Smooth muscle cell (in vitro differentiated cells): ENCODE results near the gene MBLAC2. TPM values are rescaled to one million over a fixed set of nuclear protein-coding genes. Genes with fewer than 3 reads are reported as not detected.
A peak's percentile ranks its signal among the peaks of the same experiment; 100 is the strongest.

Experiments used
- DNase-seq: peaks from one replicate; lab custom pipeline; 2025; ENCODE audit not compliant: unreplicated experiment; lab: John Stamatoyannopoulos, UW
- H2AFZ ChIP-seq: fragments of 200-600 bp; sonication (generic); 2 replicates; pipeline ENCODE4 v1.6.0; 2016; ENCODE audit warnings: antibody characterized with exemption, low read depth, mild to moderate bottlenecking
- H3F3A ChIP-seq: fragments of 200-600 bp; sonication (generic); 2 replicates; pipeline ENCODE4 v1.6.0; 2017; ENCODE audit warnings: antibody characterized with exemption, low read depth
- H3K27ac ChIP-seq: fragments of 200-600 bp; sonication (generic); 2 replicates; pipeline ENCODE4 v1.5.1; 2016; ENCODE audit warnings: low read depth, mild to moderate bottlenecking
- H3K27me3 ChIP-seq: fragments of 200-600 bp; sonication (generic); 2 replicates; pipeline ENCODE4 v1.6.1; 2016; ENCODE audit warnings: low read depth, mild to moderate bottlenecking
- H3K36me3 ChIP-seq: fragments of 200-600 bp; sonication (generic); 2 replicates; pipeline ENCODE4 v1.5.1; 2016; ENCODE audit warnings: low read depth
- H3K4me1 ChIP-seq: fragments of 200-600 bp; sonication (generic); 2 replicates; pipeline ENCODE4 v1.5.1; 2016; ENCODE audit warnings: low read depth
- H3K4me2 ChIP-seq: fragments of 200-600 bp; sonication (generic); 2 replicates; pipeline ENCODE4 v1.6.0; 2016; ENCODE audit warnings: mild to moderate bottlenecking
- H3K4me3 ChIP-seq: fragments of 200-600 bp; sonication (generic); 2 replicates; pipeline ENCODE4 v1.5.1; 2016; ENCODE audit warnings: mild to moderate bottlenecking
- H3K79me2 ChIP-seq: fragments of 200-600 bp; sonication (generic); 2 replicates; pipeline ENCODE4 v1.6.0; 2016; ENCODE audit warnings: low read depth, mild to moderate bottlenecking
- H3K9ac ChIP-seq: fragments of 200-600 bp; sonication (generic); 2 replicates; pipeline ENCODE4 v1.6.0; 2016; ENCODE audit warnings: low read depth
- H3K9me3 ChIP-seq: fragments of 200-600 bp; sonication (generic); replicated peaks from 2 replicates; pipeline ENCODE4 v1.5.1; 2016; ENCODE audit warnings: low read depth
- H4K20me1 ChIP-seq: fragments of 200-600 bp; sonication (generic); 2 replicates; pipeline ENCODE4 v1.6.0; 2016; ENCODE audit warnings: low read depth
- WGBS: methylation state at CpG from one replicate; pipeline ENCODE4 v1.1.7; 2016; ENCODE audit warnings: low lambda C conversion rate; 5-methylcytosine and 5-hydroxymethylcytosine counted together
- polyA plus RNA-seq: library from polyadenylated mRNA; unstranded; fragments of >200 nt; fragmentation: Nextera tagmentation; extraction: Ambion mirVana; gene quantifications from 2 replicates; pipeline ENCODE4 v1.2.1, GENCODE V29; 2016
- total RNA-seq: library from RNA; depleted of rRNA; stranded (reverse); fragments of >200 nt; gene quantifications from 2 replicates; pipeline ENCODE4 v1.2.3, GENCODE V29; 2014
- TF ChIP-seq, protein P1 (sequence below): fragments of 200-600 bp; sonication (generic); IDR thresholded peaks from 2 replicates; pipeline ENCODE4 v1.5.1; 2017; ENCODE audit warnings: borderline replicate concordance, mild to moderate bottlenecking, antibody characterized with exemption; ENCODE audit not compliant: insufficient read depth, poor library complexity, severe bottlenecking

The MBLAC2 gene
- total and polyA plus RNA-seq, 2 experiments from 2014 or later, result 1.9 to 3.8 TPM

DNA sequence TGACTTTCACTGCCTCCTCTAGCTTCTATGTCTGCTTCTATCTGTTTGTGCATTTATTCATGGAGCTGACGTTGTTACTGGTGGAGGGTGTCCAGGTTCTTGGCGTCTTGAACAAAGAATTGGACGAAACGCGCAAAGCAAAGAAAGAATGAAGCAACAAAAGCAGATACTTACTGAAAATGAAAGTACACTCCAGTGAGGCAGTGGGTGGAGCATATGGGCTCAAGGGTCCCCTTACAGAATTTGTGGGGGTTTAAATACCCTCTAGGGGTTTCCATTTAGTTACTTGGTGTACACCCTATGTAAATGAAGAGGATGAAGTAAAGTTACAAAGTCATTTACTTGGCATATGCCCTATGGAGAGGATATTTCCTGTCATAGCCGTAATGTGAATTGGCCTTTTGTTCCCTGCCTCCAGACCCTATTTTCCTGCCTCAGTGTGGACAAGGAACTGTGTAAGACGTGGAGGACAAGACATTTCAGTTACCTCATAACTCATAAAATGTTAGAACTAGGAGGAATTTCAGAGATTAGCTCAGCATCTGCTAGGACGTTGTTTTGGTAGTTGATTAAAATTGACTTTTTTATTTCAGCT, 3.1 kb upstream of the MBLAC2 start:
- H3K27ac ChIP-seq, result no peak overlapping the region
- H3K79me2 ChIP-seq, result no peaks in the 10 kb centered on the region
- H3K9ac ChIP-seq, result no peak overlapping the region
- H3K27me3 ChIP-seq, result no peaks in the 10 kb centered on the region
- no peaks in the 10 kb centered on the region for H3F3A ChIP-seq
- peaks cover 23% of the 10 kb centered on the region for H3K4me1 ChIP-seq
- no peak overlapping the region for H3K4me3 ChIP-seq
- H3K9me3 ChIP-seq, result no peaks in the 10 kb centered on the region
- H3K36me3 ChIP-seq, result no peaks in the 10 kb centered on the region
- no peak for DNase-seq
- no peak overlapping the region for H2AFZ ChIP-seq
- 83% methylated on average over 8 of the region's 8 CpGs for WGBS
- TF ChIP-seq, protein P1, sequence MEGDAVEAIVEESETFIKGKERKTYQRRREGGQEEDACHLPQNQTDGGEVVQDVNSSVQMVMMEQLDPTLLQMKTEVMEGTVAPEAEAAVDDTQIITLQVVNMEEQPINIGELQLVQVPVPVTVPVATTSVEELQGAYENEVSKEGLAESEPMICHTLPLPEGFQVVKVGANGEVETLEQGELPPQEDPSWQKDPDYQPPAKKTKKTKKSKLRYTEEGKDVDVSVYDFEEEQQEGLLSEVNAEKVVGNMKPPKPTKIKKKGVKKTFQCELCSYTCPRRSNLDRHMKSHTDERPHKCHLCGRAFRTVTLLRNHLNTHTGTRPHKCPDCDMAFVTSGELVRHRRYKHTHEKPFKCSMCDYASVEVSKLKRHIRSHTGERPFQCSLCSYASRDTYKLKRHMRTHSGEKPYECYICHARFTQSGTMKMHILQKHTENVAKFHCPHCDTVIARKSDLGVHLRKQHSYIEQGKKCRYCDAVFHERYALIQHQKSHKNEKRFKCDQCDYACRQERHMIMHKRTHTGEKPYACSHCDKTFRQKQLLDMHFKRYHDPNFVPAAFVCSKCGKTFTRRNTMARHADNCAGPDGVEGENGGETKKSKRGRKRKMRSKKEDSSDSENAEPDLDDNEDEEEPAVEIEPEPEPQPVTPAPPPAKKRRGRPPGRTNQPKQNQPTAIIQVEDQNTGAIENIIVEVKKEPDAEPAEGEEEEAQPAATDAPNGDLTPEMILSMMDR, result no peak
- H3K4me2 ChIP-seq, result no peak overlapping the region
- H4K20me1 ChIP-seq, result no peaks in the 10 kb centered on the region

DNA sequence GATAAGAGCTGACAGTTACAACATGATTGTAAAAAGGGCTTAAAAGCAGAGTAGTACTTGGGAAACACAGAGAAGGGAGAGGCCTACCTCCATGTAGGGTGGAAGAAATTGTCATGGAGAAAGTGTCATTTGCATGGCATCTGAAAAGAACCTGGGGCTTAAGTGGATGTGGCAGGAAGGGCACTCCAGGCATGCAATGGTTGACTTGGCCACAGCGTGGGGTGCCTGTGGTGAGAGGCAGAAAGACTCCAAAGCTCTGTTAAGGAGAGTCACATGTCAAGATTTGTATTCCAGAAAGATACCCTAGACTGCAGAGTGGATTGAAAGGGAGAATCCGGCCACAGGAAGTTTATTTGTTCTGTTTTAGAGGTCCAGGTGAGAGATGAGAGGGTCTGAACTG, 2.5 kb upstream of the MBLAC2 start:
- TF ChIP-seq, protein P1, result no peak
- no peak for DNase-seq
- Histone ChIP-seq H3K4me3 (no peak overlapping the region), H4K20me1 (no peaks in the 10 kb centered on the region), H3K79me2 (peaks cover 6% of the 10 kb centered on the region), H3K4me2 (no peak overlapping the region), H3K9ac (no peak overlapping the region), H3K36me3 (no peaks in the 10 kb centered on the region), H3K9me3 (no peaks in the 10 kb centered on the region), H3K27ac (no peak overlapping the region), H3K4me1 (peaks cover 23% of the 10 kb centered on the region), H2AFZ (no peak overlapping the region), H3K27me3 (no peaks in the 10 kb centered on the region), H3F3A (no peaks in the 10 kb centered on the region)
- 51% methylated on average over 2 of the region's 2 CpGs for WGBS

DNA sequence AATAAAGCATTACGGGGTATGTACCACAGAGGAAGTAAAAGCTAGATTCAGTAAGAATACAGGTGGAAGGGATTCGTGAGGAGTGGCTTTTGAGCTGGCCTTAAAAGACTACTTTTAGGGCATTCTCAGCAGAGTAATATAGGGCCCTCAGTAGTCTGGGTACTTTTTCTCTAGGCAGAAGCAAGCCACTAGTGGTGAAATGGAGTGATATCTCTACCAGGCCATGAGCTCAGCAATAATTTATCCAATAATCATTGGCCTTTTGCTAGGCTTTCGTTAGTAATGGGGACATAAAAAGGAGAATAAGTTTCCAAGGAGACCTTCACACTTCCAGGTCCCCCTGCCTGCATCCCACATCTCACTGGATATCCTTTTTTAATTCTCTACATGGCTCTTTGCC, 1.8 kb upstream of the MBLAC2 start:
- Histone ChIP-seq H3K9ac (no peak overlapping the region), H4K20me1 (no peaks in the 10 kb centered on the region), H3K4me2 (no peak overlapping the region), H3F3A (no peaks in the 10 kb centered on the region), H3K36me3 (no peaks in the 10 kb centered on the region), H2AFZ (peak overlapping the region; percentile 60), H3K79me2 (peaks cover 7% of the 10 kb centered on the region), H3K4me3 (no peak overlapping the region), H3K4me1 (peaks cover 23% of the 10 kb centered on the region), H3K27ac (no peak overlapping the region), H3K27me3 (no peaks in the 10 kb centered on the region), H3K9me3 (no peaks in the 10 kb centered on the region)
- TF ChIP-seq, protein P1, result no peak
- WGBS, result 67% methylated on average over 3 of the region's 3 CpGs
- DNase-seq, result no peak

DNA sequence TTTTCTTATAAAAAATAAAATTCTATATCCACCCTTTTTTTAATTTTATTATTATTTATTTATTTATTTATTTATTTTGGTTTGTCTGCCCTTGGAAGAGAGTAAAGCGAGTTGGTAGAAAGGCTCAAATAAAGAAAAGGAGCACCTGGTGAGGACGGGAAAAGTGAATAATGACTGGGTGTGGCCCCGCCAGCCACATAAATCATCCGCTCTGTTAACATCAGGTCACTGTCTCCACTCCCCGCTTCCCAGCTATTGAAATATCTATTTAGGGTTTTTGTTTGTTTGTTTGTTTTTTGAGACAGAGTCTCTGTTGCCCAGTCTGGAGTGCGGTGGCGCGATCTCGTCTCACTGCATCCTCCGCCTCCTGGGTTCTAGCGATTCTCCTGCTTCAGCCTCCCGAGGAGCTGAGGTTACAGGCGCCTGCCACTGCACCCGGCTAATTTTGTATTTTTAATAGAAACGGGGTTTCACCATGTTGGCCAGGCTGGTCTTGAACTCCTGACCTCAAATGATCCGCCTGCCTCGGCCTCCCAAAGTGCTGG, 937 bp upstream of the MBLAC2 start:
- Histone ChIP-seq H3K36me3 (no peaks in the 10 kb centered on the region), H3K27ac (no peak overlapping the region), H3F3A (no peaks in the 10 kb centered on the region), H4K20me1 (no peaks in the 10 kb centered on the region), H2AFZ (peak overlapping the region; percentile 60), H3K4me3 (peak overlapping the region; percentile 86), H3K9ac (no peak overlapping the region), H3K4me2 (peak overlapping the region; percentile 97), H3K4me1 (peaks cover 23% of the 10 kb centered on the region), H3K79me2 (peaks cover 7% of the 10 kb centered on the region), H3K9me3 (no peaks in the 10 kb centered on the region), H3K27me3 (no peaks in the 10 kb centered on the region)
- TF ChIP-seq, protein P1, result no peak
- 18% methylated on average over 17 of the region's 17 CpGs for WGBS
- DNase-seq, result no peak
